A549 (cell line): Measurements from ENCODE around the gene DHRS11.

Experiments used
- MAFK ChIP-seq: fragments of 450-650 bp; IDR thresholded peaks from 2 replicates; pipeline ENCODE4 v1.6.1; 2014; ENCODE audit not compliant: partially characterized antibody
- MYC ChIP-seq: IDR thresholded peaks from 2 replicates; pipeline ENCODE4 v1.6.1; 2012; ENCODE audit warnings: mild to moderate bottlenecking, inconsistent platforms, low read length, improper control_type of control experiment, borderline replicate concordance
- NR3C1 ChIP-seq: fragments of >200 bp; sonication (Bioruptor Twin); formaldehyde crosslinking; IDR thresholded peaks from 3 replicates; pipeline ENCODE4 v1.6.1; 2017
- POLR2A ChIP-seq: IDR thresholded peaks from 2 replicates; pipeline ENCODE4 v1.6.1; 2012; ENCODE audit warnings: mild to moderate bottlenecking, low read length
- RARB ChIP-seq: fragments of 250-450 bp; sonication (Bioruptor Pico); IDR thresholded peaks from 2 replicates; pipeline ENCODE4 v1.8.0; 2021; ENCODE audit warnings: mild to moderate bottlenecking, moderate library complexity
- TF ChIP-seq, protein P1 (sequence below): fragments of >200 bp; sonication (Bioruptor Twin); formaldehyde crosslinking; IDR thresholded peaks from 3 replicates; pipeline ENCODE4 v1.5.1; 2016
- TF ChIP-seq, protein P2 (sequence below): IDR thresholded peaks from 2 replicates; pipeline ENCODE4 v1.6.1; 2012

DNA sequence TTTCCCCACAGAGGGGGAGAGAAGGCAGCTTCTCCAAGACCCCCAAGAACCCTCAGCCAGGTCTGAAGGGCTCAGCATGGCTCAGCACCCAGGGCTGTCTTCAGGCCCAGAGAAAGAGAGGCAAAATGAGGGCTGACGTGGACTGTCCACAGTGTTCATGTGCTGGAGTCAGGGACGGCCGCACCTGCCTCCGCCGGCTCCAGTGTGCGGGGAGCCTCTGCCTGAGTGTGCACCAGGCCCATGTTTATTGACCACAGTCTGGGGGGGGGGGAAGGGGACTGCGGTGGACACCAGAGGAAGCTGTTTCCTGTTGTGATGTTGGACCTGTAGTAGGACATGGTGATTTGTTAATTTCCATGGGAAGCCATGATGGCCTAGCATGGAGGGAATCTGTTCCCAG, 16.6 kb downstream of the DHRS11 start:
- no peak for TF ChIP-seq NR3C1
- TF ChIP-seq, protein P1, sequence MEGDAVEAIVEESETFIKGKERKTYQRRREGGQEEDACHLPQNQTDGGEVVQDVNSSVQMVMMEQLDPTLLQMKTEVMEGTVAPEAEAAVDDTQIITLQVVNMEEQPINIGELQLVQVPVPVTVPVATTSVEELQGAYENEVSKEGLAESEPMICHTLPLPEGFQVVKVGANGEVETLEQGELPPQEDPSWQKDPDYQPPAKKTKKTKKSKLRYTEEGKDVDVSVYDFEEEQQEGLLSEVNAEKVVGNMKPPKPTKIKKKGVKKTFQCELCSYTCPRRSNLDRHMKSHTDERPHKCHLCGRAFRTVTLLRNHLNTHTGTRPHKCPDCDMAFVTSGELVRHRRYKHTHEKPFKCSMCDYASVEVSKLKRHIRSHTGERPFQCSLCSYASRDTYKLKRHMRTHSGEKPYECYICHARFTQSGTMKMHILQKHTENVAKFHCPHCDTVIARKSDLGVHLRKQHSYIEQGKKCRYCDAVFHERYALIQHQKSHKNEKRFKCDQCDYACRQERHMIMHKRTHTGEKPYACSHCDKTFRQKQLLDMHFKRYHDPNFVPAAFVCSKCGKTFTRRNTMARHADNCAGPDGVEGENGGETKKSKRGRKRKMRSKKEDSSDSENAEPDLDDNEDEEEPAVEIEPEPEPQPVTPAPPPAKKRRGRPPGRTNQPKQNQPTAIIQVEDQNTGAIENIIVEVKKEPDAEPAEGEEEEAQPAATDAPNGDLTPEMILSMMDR, result no peak
- TF ChIP-seq RARB (CRISPR knock-in tag), result no peak
- TF ChIP-seq, protein P2, sequence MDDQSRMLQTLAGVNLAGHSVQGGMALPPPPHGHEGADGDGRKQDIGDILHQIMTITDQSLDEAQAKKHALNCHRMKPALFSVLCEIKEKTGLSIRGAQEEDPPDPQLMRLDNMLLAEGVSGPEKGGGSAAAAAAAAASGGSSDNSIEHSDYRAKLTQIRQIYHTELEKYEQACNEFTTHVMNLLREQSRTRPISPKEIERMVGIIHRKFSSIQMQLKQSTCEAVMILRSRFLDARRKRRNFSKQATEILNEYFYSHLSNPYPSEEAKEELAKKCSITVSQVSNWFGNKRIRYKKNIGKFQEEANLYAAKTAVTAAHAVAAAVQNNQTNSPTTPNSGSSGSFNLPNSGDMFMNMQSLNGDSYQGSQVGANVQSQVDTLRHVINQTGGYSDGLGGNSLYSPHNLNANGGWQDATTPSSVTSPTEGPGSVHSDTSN, result no peak
- TF ChIP-seq MAFK, result no peak
- TF ChIP-seq MYC, result no peak
- TF ChIP-seq POLR2A, result no peak
